ENCODE results near the gene B4GALT3.

Gene B4GALT3

GRCh38 chr1:161159913-161160243 is 17.4 kb downstream of the B4GALT3 start:
- no peak for DNase-seq

- peak; percentile 88 for DNase-seq
These were observed 18.0 kb downstream of the B4GALT3 start, which contains the start of gene USP21 for GRCh38 chr1:161159087-161159912. Gene USP21 (plus strand): TSS chr1:161159500. CDS start chr1:161160641, 1,141 bp downstream.

- DNase-seq = no peak
These were observed 18.8 kb downstream of the B4GALT3 start for GRCh38 chr1:161158316-161159010.

GRCh38 chr1:161157867-161158266 is 19.4 kb downstream of the B4GALT3 start:
- no peak for DNase-seq

GRCh38 chr1:161153682-161154337 is 23.5 kb downstream of the B4GALT3 start, which contains the start of gene UFC1:
Gene UFC1 (plus strand): TSS chr1:161153978. CDS start chr1:161153998, 20 bp downstream.
- peak; percentile 84 for DNase-seq

GRCh38 chr1:161153176-161153575 is 24.1 kb downstream of the B4GALT3 start:
- no peak for DNase-seq

GRCh38 chr1:161145832-161146231 is 31.5 kb downstream of the B4GALT3 start:
- no peak for DNase-seq

GRCh38 chr1:161140755-161141400 is 36.4 kb downstream of the B4GALT3 start:
- DNase-seq = no peak

GRCh38 chr1:161139766-161140165 is 37.5 kb downstream of the B4GALT3 start:
- peak; percentile 8 for DNase-seq

- DNase-seq = no peak
These were observed 38.9 kb downstream of the B4GALT3 start for GRCh38 chr1:161138431-161138830.

GRCh38 chr1:161137881-161138280 is 39.4 kb downstream of the B4GALT3 start:
- DNase-seq = no peak

GRCh38 chr1:161133220-161133740 is 44.0 kb downstream of the B4GALT3 start:
- DNase-seq = no peak

GRCh38 chr1:161132410-161133219 is 44.7 kb downstream of the B4GALT3 start, which contains the start of gene DEDD:
Gene DEDD (minus strand): TSS chr1:161132667. CDS start chr1:161124462, 8,205 bp downstream.
- DNase-seq = peak; percentile 94

- DNase-seq = no peak
These were observed 45.5 kb downstream of the B4GALT3 start for GRCh38 chr1:161131523-161132409.

- DNase-seq = no peak
These were observed 47.0 kb downstream of the B4GALT3 start for GRCh38 chr1:161130266-161130665.

- no peak for DNase-seq
These were observed 48.5 kb downstream of the B4GALT3 start for GRCh38 chr1:161128591-161129420.

GRCh38 chr1:161127649-161128048 is 49.7 kb downstream of the B4GALT3 start:
- no peak for DNase-seq

- no peak for DNase-seq
These were observed 54.3 kb downstream of the B4GALT3 start for GRCh38 chr1:161122967-161123366.

- DNase-seq = no peak
These were observed 55.5 kb downstream of the B4GALT3 start for GRCh38 chr1:161121834-161122233.

Data from COR-L47 (cell line).